CD8-positive, alpha-beta memory T cell (primary cell): ENCODE measurements around the gene C3. TPM values are rescaled to one million over a fixed set of nuclear protein-coding genes. Genes with fewer than 3 reads are reported as not detected.

Experiments used
- CTCF ChIA-PET: fragments of 350-600 bp; sonication (Branson Sonifier 250); formaldehyde crosslinking; loops from one replicate; lab custom pipeline; 2021; ENCODE audit warnings: antibody characterized with exemption; lab: Charles Lee
- POLR2A ChIA-PET: fragments of 350-600 bp; sonication (Branson Sonifier 250); formaldehyde crosslinking; loops from one replicate; lab custom pipeline; 2021; ENCODE audit warnings: antibody characterized with exemption; lab: Charles Lee
- DNase-seq, 5 donors: peaks; one replicate each; pipeline versions ENCODE4 v3.0.0 to v3.0.0-alpha.2; 2020 to 2022; ENCODE audit warnings: mixed read lengths in 1 of 5
- H3K27ac ChIP-seq: one replicate; pipeline ENCODE4 v1.7.0; 2013; ENCODE audit warnings: low read depth, mild to moderate bottlenecking, low read length, moderate library complexity
- H3K27me3 ChIP-seq: 2 replicates; pipeline ENCODE4 v1.7.0; 2013; ENCODE audit warnings: low read length, mild to moderate bottlenecking; ENCODE audit not compliant: insufficient read depth, poor library complexity, severe bottlenecking
- H3K36me3 ChIP-seq: 2 replicates; pipeline ENCODE4 v1.7.0; 2013; ENCODE audit warnings: mild to moderate bottlenecking, low read length, moderate library complexity; ENCODE audit not compliant: insufficient read depth
- H3K4me1 ChIP-seq: 2 replicates; pipeline ENCODE4 v1.7.0; 2013; ENCODE audit warnings: mild to moderate bottlenecking, low read length, moderate library complexity; ENCODE audit not compliant: insufficient read depth
- H3K4me3 ChIP-seq: 2 replicates; pipeline ENCODE4 v1.7.0; 2013; ENCODE audit warnings: mild to moderate bottlenecking, low read length
- H3K9me3 ChIP-seq: 2 replicates; pipeline ENCODE4 v1.7.0; 2013; ENCODE audit warnings: mild to moderate bottlenecking, low read length
- H3K27ac Mint-ChIP-seq, 8 donors: one replicate each; pipeline ENCODE4 v1.8.0; 2020 to 2021; ENCODE audit warnings: mixed read lengths in 8 of 8, mild to moderate bottlenecking in 6 of 8, inconsistent platforms in 3 of 8, moderate library complexity in 3 of 8
- H3K27me3 Mint-ChIP-seq, 2 donors: one replicate each; pipeline ENCODE4 v1.8.0; 2020 to 2021; ENCODE audit warnings: mixed read lengths in 2 of 2, mild to moderate bottlenecking in 1 of 2, moderate library complexity in 1 of 2
- H3K36me3 Mint-ChIP-seq, 3 donors: one replicate each; pipeline ENCODE4 v1.8.0; 2020 to 2021; ENCODE audit warnings: mixed read lengths in 3 of 3, inconsistent platforms in 1 of 3, mild to moderate bottlenecking in 1 of 3
- H3K4me1 Mint-ChIP-seq, 3 donors: one replicate each; pipeline ENCODE4 v1.8.0; 2020 to 2021; ENCODE audit warnings: mixed read lengths in 3 of 3, inconsistent platforms in 1 of 3, mild to moderate bottlenecking in 1 of 3
- H3K4me3 Mint-ChIP-seq, 7 donors: one replicate each; pipeline ENCODE4 v1.8.0; 2020 to 2021; ENCODE audit warnings: mixed read lengths in 7 of 7, mild to moderate bottlenecking in 6 of 7, moderate library complexity in 4 of 7, inconsistent platforms in 2 of 7
- H3K9me3 Mint-ChIP-seq, 5 donors: one replicate each; pipeline ENCODE4 v1.8.0; 2020 to 2022; ENCODE audit warnings: mixed read lengths in 5 of 5, mild to moderate bottlenecking in 3 of 5, moderate library complexity in 2 of 5, inconsistent platforms in 1 of 5
- polyA plus RNA-seq: library from polyadenylated mRNA; unstranded; fragments of 300-500 nt; fragmentation: Illumina TruSeq; gene quantifications from one replicate; pipeline ENCODE4 v1.2.3, GENCODE V29; 2021
- total RNA-seq, 2 experiments: library from RNA; stranded (reverse); gene quantifications; one replicate each; pipeline ENCODE4 v1.2.3, GENCODE V29; 2021

C3 gene
- total and polyA plus RNA-seq, 3 experiments from 2014 or later = 1.6 to 1.7 TPM; not detected in 1

DNA sequence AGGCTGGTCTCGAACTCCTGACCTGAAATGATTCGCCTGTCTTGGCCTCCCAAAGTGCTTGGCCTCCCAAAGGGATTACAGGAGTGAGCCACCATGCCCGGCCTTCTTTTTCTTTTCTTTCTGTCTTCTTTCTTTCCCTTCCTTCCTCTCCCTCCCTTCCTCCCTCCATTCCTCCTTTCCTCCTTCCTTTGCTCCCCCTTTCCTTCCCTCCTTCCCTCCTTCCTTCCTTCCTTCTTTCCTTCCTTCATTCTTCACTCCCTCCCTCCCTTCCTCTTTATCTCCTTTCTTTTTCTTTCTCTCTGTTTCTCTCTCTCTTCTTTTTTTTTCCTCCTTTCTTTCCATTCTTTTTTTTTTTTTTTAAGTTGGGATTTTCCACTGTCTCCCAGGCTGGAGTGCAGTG, 12.1 kb downstream of the C3 start:
- ChIA-PET CTCF (no interaction called here), POLR2A (no interaction called here)
- Histone ChIP-seq H3K27me3 (peaks cover 10% of the 10 kb centered on the region), H3K4me3 (no peak overlapping the region), H3K36me3 (no peaks in the 10 kb centered on the region), H3K27ac (no peak overlapping the region), H3K4me1 (no peaks in the 10 kb centered on the region), H3K9me3 (no peaks in the 10 kb centered on the region)
- no peaks in the 10 kb centered on the region for H3K9me3 Mint-ChIP-seq
- peaks cover 17 to 27% of the 10 kb centered on the region in 2 donors for H3K27me3 Mint-ChIP-seq
- peaks cover 12 to 15% (median 14%) of the 10 kb centered on the region in 3 donors for H3K4me1 Mint-ChIP-seq
- no peak overlapping the region for H3K4me3 Mint-ChIP-seq
- H3K27ac Mint-ChIP-seq = no peak overlapping the region
- DNase-seq = no peak
- no peaks in the 10 kb centered on the region for H3K36me3 Mint-ChIP-seq

- peaks cover 10% of the 10 kb centered on the region for H3K27me3 ChIP-seq
- Mint-ChIP-seq H3K27ac (no peak overlapping the region), H3K27me3 (peaks cover 16 to 27% of the 10 kb centered on the region in 2 donors), H3K36me3 (no peaks in the 10 kb centered on the region), H3K4me1 (peaks cover 12 to 15% (median 14%) of the 10 kb centered on the region in 3 donors), H3K9me3 (no peaks in the 10 kb centered on the region), H3K4me3 (no peak overlapping the region)
- no peak for DNase-seq
- ChIA-PET CTCF (no interaction called here), POLR2A (no interaction called here)
- no peaks in the 10 kb centered on the region for H3K9me3 ChIP-seq
- no peaks in the 10 kb centered on the region for H3K36me3 ChIP-seq
- no peak overlapping the region for H3K27ac ChIP-seq
- no peaks in the 10 kb centered on the region for H3K4me1 ChIP-seq
- no peak overlapping the region for H3K4me3 ChIP-seq
These were observed 12.8 kb downstream of the C3 start for GRCh38 chr19:6707658-6708018.

- no peak overlapping the region for H3K4me3 ChIP-seq
- Mint-ChIP-seq H3K4me3 (no peak overlapping the region), H3K27me3 (peaks cover 16 to 27% of the 10 kb centered on the region in 2 donors), H3K4me1 (peaks cover 11 to 15% (median 14%) of the 10 kb centered on the region in 3 donors), H3K27ac (no peak overlapping the region), H3K9me3 (no peaks in the 10 kb centered on the region), H3K36me3 (no peaks in the 10 kb centered on the region)
- H3K36me3 ChIP-seq = no peaks in the 10 kb centered on the region
- CTCF ChIA-PET = no interaction called here
- no peaks in the 10 kb centered on the region for H3K4me1 ChIP-seq
- H3K27me3 ChIP-seq = peaks cover 10% of the 10 kb centered on the region
- no peaks in the 10 kb centered on the region for H3K9me3 ChIP-seq
- POLR2A ChIA-PET = no interaction called here
- DNase-seq = no peak
- H3K27ac ChIP-seq = no peak overlapping the region
These were observed 13.3 kb downstream of the C3 start for GRCh38 chr19:6707011-6707657.

GRCh38 chr19:6706633-6706958, 13.9 kb downstream of the C3 start:
- ChIA-PET POLR2A (no interaction called here), CTCF (no interaction called here)
- Mint-ChIP-seq H3K36me3 (no peaks in the 10 kb centered on the region), H3K27me3 (peaks cover 16 to 26% of the 10 kb centered on the region in 2 donors), H3K9me3 (no peaks in the 10 kb centered on the region), H3K27ac (no peak overlapping the region), H3K4me1 (peaks cover 11 to 15% (median 14%) of the 10 kb centered on the region in 3 donors), H3K4me3 (no peak overlapping the region)
- H3K36me3 ChIP-seq = no peaks in the 10 kb centered on the region
- no peak overlapping the region for H3K4me3 ChIP-seq
- no peaks in the 10 kb centered on the region for H3K9me3 ChIP-seq
- H3K27me3 ChIP-seq = peaks cover 10% of the 10 kb centered on the region
- no peak for DNase-seq
- H3K4me1 ChIP-seq = no peaks in the 10 kb centered on the region
- no peak overlapping the region for H3K27ac ChIP-seq

GRCh38 chr19:6705931-6706632, 14.4 kb downstream of the C3 start:
- H3K27me3 Mint-ChIP-seq = peaks cover 15 to 20% of the 10 kb centered on the region in 2 donors
- no peak overlapping the region for H3K27ac ChIP-seq
- H3K4me1 Mint-ChIP-seq = peaks cover 11 to 12% (median 11%) of the 10 kb centered on the region in 3 donors
- peak overlapping the region in 1 of 8 donors; percentile 52 for H3K27ac Mint-ChIP-seq
- CTCF ChIA-PET = no interaction called here
- no peak for DNase-seq
- H3K4me1 ChIP-seq = no peaks in the 10 kb centered on the region
- H3K9me3 ChIP-seq = no peaks in the 10 kb centered on the region
- no peaks in the 10 kb centered on the region for H3K36me3 Mint-ChIP-seq
- H3K9me3 Mint-ChIP-seq = no peaks in the 10 kb centered on the region
- H3K27me3 ChIP-seq = peaks cover 10% of the 10 kb centered on the region
- no peaks in the 10 kb centered on the region for H3K36me3 ChIP-seq
- H3K4me3 Mint-ChIP-seq = no peak overlapping the region
- H3K4me3 ChIP-seq = no peak overlapping the region
- POLR2A ChIA-PET = no interaction called here

- Histone ChIP-seq H3K27me3 (no peaks in the 10 kb centered on the region), H3K4me1 (no peaks in the 10 kb centered on the region), H3K4me3 (no peak overlapping the region), H3K9me3 (no peaks in the 10 kb centered on the region), H3K27ac (no peak overlapping the region), H3K36me3 (no peaks in the 10 kb centered on the region)
- Mint-ChIP-seq H3K27me3 (no peaks in the 10 kb centered on the region), H3K36me3 (no peaks in the 10 kb centered on the region), H3K4me1 (peaks cover 2 to 7% (median 4%) of the 10 kb centered on the region in 3 donors), H3K9me3 (no peaks in the 10 kb centered on the region), H3K4me3 (no peak overlapping the region), H3K27ac (no peak overlapping the region)
- POLR2A ChIA-PET = no interaction called here
- no peak for DNase-seq
- CTCF ChIA-PET = no interaction called here
These were observed 19.7 kb downstream of the C3 start for GRCh38 chr19:6700586-6701316.

GRCh38 chr19:6699935-6700334, 20.5 kb downstream of the C3 start:
- H3K27me3 Mint-ChIP-seq = no peaks in the 10 kb centered on the region
- no peak overlapping the region for H3K27ac Mint-ChIP-seq
- ChIA-PET POLR2A (no interaction called here), CTCF (no interaction called here)
- no peaks in the 10 kb centered on the region for H3K9me3 Mint-ChIP-seq
- no peak overlapping the region for H3K27ac ChIP-seq
- no peaks in the 10 kb centered on the region for H3K4me1 ChIP-seq
- peaks cover 2 to 7% (median 4%) of the 10 kb centered on the region in 3 donors for H3K4me1 Mint-ChIP-seq
- H3K36me3 Mint-ChIP-seq = no peaks in the 10 kb centered on the region
- H3K4me3 Mint-ChIP-seq = no peak overlapping the region
- H3K9me3 ChIP-seq = no peaks in the 10 kb centered on the region
- no peaks in the 10 kb centered on the region for H3K27me3 ChIP-seq
- DNase-seq = no peak
- no peak overlapping the region for H3K4me3 ChIP-seq
- H3K36me3 ChIP-seq = no peaks in the 10 kb centered on the region

- no peaks in the 10 kb centered on the region for H3K9me3 Mint-ChIP-seq
- DNase-seq = no peak
- no peaks in the 10 kb centered on the region for H3K27me3 ChIP-seq
- no peaks in the 10 kb centered on the region for H3K27me3 Mint-ChIP-seq
- no peak overlapping the region for H3K4me3 Mint-ChIP-seq
- H3K36me3 ChIP-seq = no peaks in the 10 kb centered on the region
- H3K27ac Mint-ChIP-seq = peak overlapping the region in 1 of 8 donors; percentile 29
- no peak overlapping the region for H3K4me3 ChIP-seq
- H3K4me1 ChIP-seq = no peaks in the 10 kb centered on the region
- ChIA-PET CTCF (no interaction called here), POLR2A (no interaction called here)
- H3K9me3 ChIP-seq = no peaks in the 10 kb centered on the region
- no peak overlapping the region for H3K27ac ChIP-seq
- H3K4me1 Mint-ChIP-seq = peaks cover 2 to 7% (median 4%) of the 10 kb centered on the region in 3 donors
- H3K36me3 Mint-ChIP-seq = no peaks in the 10 kb centered on the region
These were observed 23.2 kb downstream of the C3 start for GRCh38 chr19:6697291-6697690.
